SK-N-SH (cell line): ENCODE measurements around the gene RGS10. TPM values are rescaled to one million over a fixed set of nuclear protein-coding genes. Genes with fewer than 3 reads are reported as not detected.
"Not testable (repeated sequence)": the region's sequence is repeated elsewhere in the genome, so short reads cannot be mapped to it uniquely, and the experiment has no call there.

Experiments
- CTCF ChIA-PET: fragments of 300-600, 350-600 bp; formaldehyde crosslinking; extraction: SDS; loops from one replicate; lab custom pipeline; 2021; lab: Yijun Ruan, JAX
- POLR2A ChIA-PET: fragments of 350-600 bp; sonication (Branson Sonifier 250); formaldehyde crosslinking; extraction: SDS; loops from one replicate; lab custom pipeline; 2020; ENCODE audit warnings: antibody characterized with exemption, inconsistent platforms; lab: Yijun Ruan, JAX
- DNase-seq: peaks from one replicate; pipeline ENCODE4 v3.0.0; 2012
- H2AFZ ChIP-seq: fragments of 200-600 bp; sonication (generic); 2 replicates; pipeline ENCODE4 v1.8.1; 2016; ENCODE audit warnings: antibody characterized with exemption, mild to moderate bottlenecking, low read depth
- H3F3A ChIP-seq: fragments of 200-600 bp; sonication (generic); replicated peaks from 2 replicates; pipeline ENCODE3; 2016; ENCODE audit warnings: antibody characterized with exemption, mild to moderate bottlenecking; ENCODE audit not compliant: insufficient read depth
- H3K27ac ChIP-seq, 2 experiments: fragments of 200-500 bp in 1 of 2; fragments of 200-600 bp in 1 of 2; sonication (Bioruptor generic) in 1 of 2; sonication (generic), shearing (Covaris generic) in 1 of 2; 2 replicates each; pipeline versions ENCODE4 v1.5.1 to v1.6.1; 2014 to 2016; ENCODE audit warnings: low read depth in 2 of 2, inconsistent platforms in 1 of 2, low read length in 1 of 2, mild to moderate bottlenecking in 1 of 2, mixed read lengths in 1 of 2
- H3K27me3 ChIP-seq: fragments of 200-600 bp; sonication (generic), shearing (Covaris generic); 2 replicates; pipeline ENCODE4 v1.6.1; 2016; ENCODE audit warnings: mixed run types; ENCODE audit not compliant: insufficient read depth
- H3K36me3 ChIP-seq, 2 experiments: fragments of 200-500 bp in 1 of 2; fragments of 200-600 bp in 1 of 2; sonication (Bioruptor generic) in 1 of 2; sonication (generic) in 1 of 2; replicated peaks in 1 of 2; 2 replicates each; pipeline versions ENCODE3 to v1.5.1; 2014 to 2016; ENCODE audit warnings: low read length in 1 of 2, mild to moderate bottlenecking in 1 of 2; ENCODE audit not compliant: insufficient read depth in 2 of 2, control insufficient read depth in 1 of 2
- H3K4me1 ChIP-seq, 2 experiments: fragments of 200-500 bp in 1 of 2; fragments of 200-600 bp in 1 of 2; sonication (Bioruptor generic) in 1 of 2; sonication (generic), shearing (Covaris generic) in 1 of 2; 2 replicates each; pipeline versions ENCODE4 v1.5.1 to v1.6.1; 2014 to 2016; ENCODE audit warnings: low read depth in 1 of 2, low read length in 1 of 2, mixed run types in 1 of 2; ENCODE audit not compliant: insufficient read depth in 2 of 2, control insufficient read depth in 1 of 2
- H3K4me2 ChIP-seq: fragments of 200-600 bp; sonication (generic), shearing (Covaris generic); 2 replicates; pipeline ENCODE4 v1.6.1; 2017; ENCODE audit warnings: mixed run types
- H3K4me3 ChIP-seq, 2 experiments: fragments of 200-500 bp in 1 of 2; fragments of 200-600 bp in 1 of 2; sonication (Bioruptor generic) in 1 of 2; sonication (generic), shearing (Covaris generic) in 1 of 2; 2 replicates each; pipeline versions ENCODE4 v1.5.1 to v1.8.1; 2014 to 2016; ENCODE audit warnings: low read depth in 2 of 2, inconsistent platforms in 1 of 2, low read length in 1 of 2, mild to moderate bottlenecking in 1 of 2, mixed read lengths in 1 of 2, moderate library complexity in 1 of 2
- H3K79me2 ChIP-seq: fragments of 200-600 bp; sonication (generic); 2 replicates; pipeline ENCODE4 v1.8.1; 2017; ENCODE audit warnings: mild to moderate bottlenecking; ENCODE audit not compliant: insufficient read depth
- H3K9ac ChIP-seq: fragments of 200-600 bp; sonication (generic); 2 replicates; pipeline ENCODE4 v1.6.1; 2017; ENCODE audit warnings: mixed run types
- H3K9me2 ChIP-seq: fragments of 200-600 bp; sonication (generic); 2 replicates; pipeline ENCODE4 v1.6.1; 2017; ENCODE audit warnings: mixed run types
- H3K9me3 ChIP-seq: fragments of 200-600 bp; sonication (generic); 2 replicates; pipeline ENCODE4 v1.6.1; 2017; ENCODE audit warnings: mixed run types, mild to moderate bottlenecking, moderate library complexity
- H4K20me1 ChIP-seq: fragments of 200-600 bp; sonication (generic); 2 replicates; pipeline ENCODE4 v1.6.1; 2017; ENCODE audit warnings: mild to moderate bottlenecking, mixed run types; ENCODE audit not compliant: insufficient read depth
- CTCF ChIP-seq: fragments of 200-600 bp; sonication (generic); IDR thresholded peaks from 2 replicates; pipeline ENCODE4 v1.6.1; 2017; ENCODE audit warnings: antibody characterized with exemption, mild to moderate bottlenecking, moderate library complexity
- ELF1 ChIP-seq: IDR thresholded peaks from 2 replicates; pipeline ENCODE4 v1.4.0; 2012
- EP300 ChIP-seq, 2 experiments: IDR thresholded peaks; 2 replicates each; pipeline versions ENCODE4 v1.4.0 to v1.6.1; 2012; ENCODE audit warnings: borderline replicate concordance in 1 of 2, low read depth in 1 of 2, low read length in 1 of 2
- FOSL2 ChIP-seq: IDR thresholded peaks from 2 replicates; pipeline ENCODE4 v1.4.0; 2012; ENCODE audit warnings: low read depth, mild to moderate bottlenecking, moderate library complexity, borderline replicate concordance
- FOXM1 ChIP-seq: IDR thresholded peaks from 2 replicates; pipeline ENCODE4 v1.4.0; 2012; ENCODE audit warnings: low read depth, mild to moderate bottlenecking
- GATA2 ChIP-seq: sonication (generic); formaldehyde crosslinking; IDR thresholded peaks from 2 replicates; pipeline ENCODE4 v1.5.0; 2020; ENCODE audit warnings: mild to moderate bottlenecking, missing genetic modification reagents
- JUND ChIP-seq: IDR thresholded peaks from 2 replicates; pipeline ENCODE4 v1.4.0; 2012
- NFIC ChIP-seq: IDR thresholded peaks from 2 replicates; pipeline ENCODE4 v1.4.0; 2012; ENCODE audit warnings: borderline replicate concordance
- RCOR1 ChIP-seq: fragments of 150-350 bp; IDR thresholded peaks from 2 replicates; pipeline ENCODE4 v1.6.1; 2017; ENCODE audit warnings: antibody characterized with exemption, low read length
- TCF12 ChIP-seq: IDR thresholded peaks from 2 replicates; pipeline ENCODE4 v1.4.0; 2012
- YY1 ChIP-seq: IDR thresholded peaks from 2 replicates; pipeline ENCODE4 v1.4.0; 2012; ENCODE audit warnings: low read depth, mild to moderate bottlenecking
- WGBS: methylation state at CpG from one replicate; pipeline ENCODE4 v1.1.6; 2017; ENCODE audit warnings: low lambda C conversion rate; 5-methylcytosine and 5-hydroxymethylcytosine counted together
- polyA plus RNA-seq, 3 experiments: library from polyadenylated mRNA; depleted of rRNA; stranded (reverse); fragments of >200 nt; gene quantifications; 2 replicates each; pipeline ENCODE4 v1.2.3, GENCODE V29; 2012
- TF ChIP-seq, protein P1 (sequence below): IDR thresholded peaks from 2 replicates; pipeline ENCODE4 v1.4.0; 2012; ENCODE audit warnings: low read depth, borderline replicate concordance
- TF ChIP-seq, protein P2 (sequence below): IDR thresholded peaks from 2 replicates; pipeline ENCODE4 v1.4.0; 2012; ENCODE audit warnings: low read depth
- TF ChIP-seq, protein P3 (sequence below): IDR thresholded peaks from 2 replicates; pipeline ENCODE4; 2012

Gene RGS10
- polyA plus RNA-seq, 1 of the 3 experiments (the other 2 are of a cell fraction), result 44.6 TPM

GRCh38 chr10:119531067-119531466 is 11.5 kb downstream of the RGS10 start:
- Histone ChIP-seq H3K27ac (peak overlapping the region; percentile 9 to 62; a peak in 3 of 4 replicates), H3K4me2 (no peak overlapping the region), H2AFZ (no peak overlapping the region), H3K9me2 (no peaks in the 10 kb centered on the region), H3K4me3 (no peak overlapping the region), H3K9me3 (no peaks in the 10 kb centered on the region), H4K20me1 (peaks cover 5% of the 10 kb centered on the region; the same call in 1 of the 2 replicates), H3K9ac (no peak overlapping the region), H3K4me1 (peaks cover 9 to 16% of the 10 kb centered on the region in 2 experiments; a peak in 3 of 4 replicates), H3F3A (peaks cover 29% of the 10 kb centered on the region), H3K79me2 (peaks cover 68% of the 10 kb centered on the region), H3K27me3 (no peaks in the 10 kb centered on the region), H3K36me3 (no peaks in the 10 kb centered on the region)
- WGBS, result 48% methylated on average over 1 of the region's 1 CpG
- TF ChIP-seq, protein P1, sequence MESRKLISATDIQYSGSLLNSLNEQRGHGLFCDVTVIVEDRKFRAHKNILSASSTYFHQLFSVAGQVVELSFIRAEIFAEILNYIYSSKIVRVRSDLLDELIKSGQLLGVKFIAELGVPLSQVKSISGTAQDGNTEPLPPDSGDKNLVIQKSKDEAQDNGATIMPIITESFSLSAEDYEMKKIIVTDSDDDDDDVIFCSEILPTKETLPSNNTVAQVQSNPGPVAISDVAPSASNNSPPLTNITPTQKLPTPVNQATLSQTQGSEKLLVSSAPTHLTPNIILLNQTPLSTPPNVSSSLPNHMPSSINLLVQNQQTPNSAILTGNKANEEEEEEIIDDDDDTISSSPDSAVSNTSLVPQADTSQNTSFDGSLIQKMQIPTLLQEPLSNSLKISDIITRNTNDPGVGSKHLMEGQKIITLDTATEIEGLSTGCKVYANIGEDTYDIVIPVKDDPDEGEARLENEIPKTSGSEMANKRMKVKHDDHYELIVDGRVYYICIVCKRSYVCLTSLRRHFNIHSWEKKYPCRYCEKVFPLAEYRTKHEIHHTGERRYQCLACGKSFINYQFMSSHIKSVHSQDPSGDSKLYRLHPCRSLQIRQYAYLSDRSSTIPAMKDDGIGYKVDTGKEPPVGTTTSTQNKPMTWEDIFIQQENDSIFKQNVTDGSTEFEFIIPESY, result no peak
- no peak for TF ChIP-seq RCOR1
- peak; percentile 38 for TF ChIP-seq TCF12
- TF ChIP-seq CTCF, result no peak
- no peak for TF ChIP-seq YY1
- TF ChIP-seq, protein P2, sequence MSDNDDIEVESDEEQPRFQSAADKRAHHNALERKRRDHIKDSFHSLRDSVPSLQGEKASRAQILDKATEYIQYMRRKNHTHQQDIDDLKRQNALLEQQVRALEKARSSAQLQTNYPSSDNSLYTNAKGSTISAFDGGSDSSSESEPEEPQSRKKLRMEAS, result no peak
- no peak; the same call in 1 of the 2 replicates for TF ChIP-seq JUND
- no peak for TF ChIP-seq ELF1
- TF ChIP-seq GATA2, result no peak
- no peak for TF ChIP-seq FOXM1
- TF ChIP-seq, protein P3, sequence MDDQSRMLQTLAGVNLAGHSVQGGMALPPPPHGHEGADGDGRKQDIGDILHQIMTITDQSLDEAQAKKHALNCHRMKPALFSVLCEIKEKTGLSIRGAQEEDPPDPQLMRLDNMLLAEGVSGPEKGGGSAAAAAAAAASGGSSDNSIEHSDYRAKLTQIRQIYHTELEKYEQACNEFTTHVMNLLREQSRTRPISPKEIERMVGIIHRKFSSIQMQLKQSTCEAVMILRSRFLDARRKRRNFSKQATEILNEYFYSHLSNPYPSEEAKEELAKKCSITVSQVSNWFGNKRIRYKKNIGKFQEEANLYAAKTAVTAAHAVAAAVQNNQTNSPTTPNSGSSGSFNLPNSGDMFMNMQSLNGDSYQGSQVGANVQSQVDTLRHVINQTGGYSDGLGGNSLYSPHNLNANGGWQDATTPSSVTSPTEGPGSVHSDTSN, result 0 out of 2 replicates have a peak, but pooled peaks have one; percentile 9
- peak in 1 of 2 experiments; percentile 55; a peak in 2 of 4 replicates for TF ChIP-seq EP300 (IDR thresholded peaks at IDR 0.05; ENCODE audit: borderline replicate concordance in 1 of 2, low read depth in 1 of 2, low read length in 1 of 2)
- no peak for DNase-seq
- ChIA-PET CTCF (interaction anchor here (0.8 to 2.4 kb wide), 3 partner anchors 13 to 325 kb away, joined by 3 to 6 read pairs (median 3); no protein-coding TSS in a partner anchor), POLR2A (no interaction called here)

GRCh38 chr10:119528663-119529237 is 13.8 kb downstream of the RGS10 start:
- H3K27ac ChIP-seq, result peak overlapping the region in 1 of 2 experiments; percentile 36; a peak in 1 of 4 replicates
- H3K4me3 ChIP-seq, H3K27me3 ChIP-seq, H4K20me1 ChIP-seq, H3K9me3 ChIP-seq, H3K36me3 ChIP-seq, H3K9me2 ChIP-seq, POLR2A ChIA-PET, H2AFZ ChIP-seq, DNase-seq, H3K9ac ChIP-seq: not testable (repeated sequence)
- 66% methylated on average over 8 of the region's 8 CpGs for WGBS
- CTCF ChIA-PET, result interaction anchor here (1.1 kb wide), 1 partner anchor 13 kb away, joined by 3 read pairs; no protein-coding TSS in a partner anchor
- H3F3A ChIP-seq, result peaks cover 20% of the 10 kb centered on the region
- peak; percentile 43; the same call in 1 of the 2 replicates for TF ChIP-seq TCF12
- 0 out of 2 replicates have a peak, but pooled peaks have one; percentile 22 for TF ChIP-seq FOSL2
- peak; percentile 61 for TF ChIP-seq NFIC
- TF ChIP-seq, protein P2, result peak; percentile 50; the same call in 1 of the 2 replicates
- peak overlapping the region; percentile 38; the same call in 1 of the 2 replicates for H3K4me2 ChIP-seq
- peaks cover 9 to 16% of the 10 kb centered on the region in 2 experiments; a peak in 3 of 4 replicates for H3K4me1 ChIP-seq
- peaks cover 57% of the 10 kb centered on the region for H3K79me2 ChIP-seq
